AML-193 (cell line): ENCODE measurements around the gene LGALS9.
"Not testable (repeated sequence)": the region's sequence is repeated elsewhere in the genome, so short reads cannot be mapped to it uniquely, and the experiment has no call there.

Experiments
- DNase-seq, 2 experiments: peaks; one replicate each; lab custom pipeline; 2025; lab: John Stamatoyannopoulos, UW

LGALS9 gene

DNA sequence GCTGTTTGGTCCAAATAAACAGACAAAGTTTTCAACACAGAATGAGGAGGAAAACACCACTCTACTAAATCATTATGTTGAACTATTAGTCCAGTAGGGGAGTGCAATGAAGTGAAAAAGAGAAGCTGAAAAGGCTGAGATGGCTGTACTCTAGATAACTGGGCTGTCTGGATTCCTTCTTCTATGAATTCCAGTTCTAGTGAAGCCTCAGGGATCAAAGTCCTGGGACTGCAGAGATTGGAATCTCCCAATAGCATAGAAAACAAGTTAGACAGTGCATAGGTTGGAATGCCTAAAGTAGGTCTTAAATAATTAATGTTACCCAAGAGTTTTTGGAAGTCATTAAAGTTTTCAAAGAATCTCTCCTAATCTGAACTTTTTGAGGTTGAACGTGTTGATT lies 59.9 kb downstream of the LGALS9 start:
- no peak for DNase-seq

DNA sequence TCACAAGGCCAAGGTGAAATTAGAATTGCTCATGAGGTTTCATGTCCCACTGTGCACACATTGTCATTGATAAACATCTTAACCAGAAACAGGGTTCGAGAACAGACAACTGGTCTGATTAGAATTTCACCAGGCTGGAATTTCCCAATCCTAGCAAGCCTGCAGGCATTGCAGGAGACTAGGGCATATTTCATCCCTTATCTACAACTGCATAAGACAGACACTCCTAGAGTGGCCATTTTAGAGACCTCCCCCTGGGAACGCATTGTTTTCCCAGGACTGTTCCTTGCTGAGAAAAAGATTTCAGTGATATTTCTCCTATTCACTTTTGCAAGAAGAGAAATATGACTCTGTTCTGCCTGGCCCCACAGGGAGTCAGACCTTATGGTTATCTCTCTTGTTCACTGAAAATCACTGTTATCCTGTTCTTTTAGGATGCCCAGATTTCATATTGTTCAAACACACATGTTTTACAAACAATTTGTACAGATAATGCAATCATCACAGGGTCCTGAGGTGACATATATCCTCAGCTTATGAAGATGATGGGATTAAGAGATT lies 64.3 kb downstream of the LGALS9 start:
- DNase-seq: not testable (repeated sequence)
